Hematopoietic multipotent progenitor cell treated with erythropoietin and hydrocortisone succinate and interleukin-3 and kit ligand, for 6 days (in vitro differentiated cells): Measurements from ENCODE around the gene SCARF1.

ENCODE experiments used
- DNase-seq: peaks from one replicate; pipeline ENCODE4 v3.0.0-alpha.2; 2015

Gene SCARF1

DNA sequence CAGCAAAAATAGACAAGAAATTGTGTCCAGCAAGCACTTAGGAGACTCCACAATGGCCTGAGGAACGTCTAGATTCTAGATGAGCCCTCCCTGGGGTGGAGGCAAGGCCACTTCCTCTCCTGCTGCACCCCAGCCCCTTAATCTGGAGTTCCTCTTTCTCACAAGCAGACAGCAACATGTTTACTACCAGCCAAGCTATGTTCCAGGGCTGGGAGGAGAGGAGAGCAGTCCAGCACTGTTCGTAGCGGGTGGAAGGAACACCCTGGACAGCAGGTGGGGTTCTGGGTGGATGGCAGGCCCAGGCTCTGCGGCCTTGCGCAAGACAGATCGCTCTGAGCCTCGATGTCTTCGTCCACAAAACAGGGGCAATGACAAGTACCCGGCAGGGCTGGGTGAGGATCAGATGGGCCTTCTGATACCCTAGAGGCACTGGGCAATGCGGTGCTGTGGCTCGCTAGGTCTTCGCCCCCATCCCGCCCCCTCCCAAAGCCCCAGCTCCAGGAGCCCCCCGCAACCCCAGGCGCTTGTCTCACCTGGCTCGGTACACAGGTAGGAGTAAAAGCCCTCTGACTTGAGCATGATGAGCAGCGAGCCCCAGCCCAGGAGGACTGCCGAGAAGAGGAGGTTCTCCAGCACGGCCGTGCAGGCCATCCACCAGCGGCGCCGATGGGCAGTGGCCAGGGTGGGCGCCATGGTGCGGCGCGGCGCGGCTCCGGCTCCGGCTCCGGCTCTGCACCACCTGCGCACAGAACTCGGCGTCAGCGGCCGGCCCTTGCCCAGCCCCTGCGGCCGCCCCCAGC, 18.1 kb downstream of the SCARF1 start:
- peak; percentile 79 for DNase-seq

DNA sequence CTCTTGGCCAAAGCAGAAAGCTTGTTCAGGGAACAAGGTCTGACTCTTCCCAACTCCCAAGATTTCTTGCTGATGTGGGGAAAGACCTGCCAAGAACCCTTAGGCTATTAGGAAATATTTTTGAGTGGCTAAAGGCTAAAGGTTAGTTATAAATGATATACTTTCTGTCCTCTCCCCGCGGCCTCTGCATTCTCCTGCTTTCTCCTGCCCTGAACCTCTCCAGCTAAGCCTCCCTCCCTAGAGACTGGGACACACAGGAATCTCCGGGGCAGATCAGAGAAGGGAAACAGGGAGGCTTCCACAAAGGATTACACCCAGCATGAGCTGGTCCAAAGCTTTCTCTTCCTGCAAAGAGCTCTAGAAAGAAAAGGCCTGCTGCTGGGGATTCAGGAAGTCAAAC, 19.2 kb downstream of the SCARF1 start:
- no peak for DNase-seq

DNA sequence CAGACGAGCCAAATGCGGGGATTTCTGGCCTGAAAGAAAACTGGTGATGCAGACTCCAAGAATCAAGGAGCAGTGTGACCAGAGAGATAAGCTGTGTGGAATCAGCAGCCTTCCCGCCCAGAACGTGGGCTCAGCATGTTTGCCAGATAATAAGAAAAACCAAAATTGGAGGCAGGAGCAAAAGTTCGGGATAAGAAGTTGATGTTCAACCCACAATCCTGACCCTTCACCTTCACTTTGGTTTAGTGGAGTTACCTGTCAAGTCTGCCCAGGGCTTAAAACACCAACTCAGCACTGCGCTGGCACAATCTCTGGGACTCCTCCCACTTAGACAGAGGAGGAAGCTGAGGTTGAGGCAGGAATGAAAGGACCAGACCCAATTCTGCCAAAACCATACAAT, 20.0 kb downstream of the SCARF1 start:
- DNase-seq = peak; percentile 63

DNA sequence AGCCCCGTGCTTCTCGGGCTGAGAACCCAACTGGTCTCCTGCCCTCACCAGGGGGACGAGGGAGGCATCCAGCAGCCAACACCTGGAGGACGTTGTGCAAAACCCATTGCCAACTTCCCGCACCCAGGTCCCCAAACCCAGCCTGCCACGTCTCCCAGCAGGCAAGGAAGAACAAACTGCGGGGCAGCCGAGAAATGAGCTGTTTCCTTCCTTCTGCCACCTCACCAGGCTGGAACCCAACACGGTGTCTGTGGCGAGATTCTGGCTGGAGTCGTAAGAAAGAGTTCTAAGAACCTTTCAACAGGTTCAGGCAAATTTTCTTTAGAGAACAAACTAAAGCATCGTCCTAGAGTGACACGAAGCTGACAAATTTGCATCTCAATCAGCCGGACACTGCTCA, 20.5 kb downstream of the SCARF1 start:
- DNase-seq = peak; percentile 15

DNA sequence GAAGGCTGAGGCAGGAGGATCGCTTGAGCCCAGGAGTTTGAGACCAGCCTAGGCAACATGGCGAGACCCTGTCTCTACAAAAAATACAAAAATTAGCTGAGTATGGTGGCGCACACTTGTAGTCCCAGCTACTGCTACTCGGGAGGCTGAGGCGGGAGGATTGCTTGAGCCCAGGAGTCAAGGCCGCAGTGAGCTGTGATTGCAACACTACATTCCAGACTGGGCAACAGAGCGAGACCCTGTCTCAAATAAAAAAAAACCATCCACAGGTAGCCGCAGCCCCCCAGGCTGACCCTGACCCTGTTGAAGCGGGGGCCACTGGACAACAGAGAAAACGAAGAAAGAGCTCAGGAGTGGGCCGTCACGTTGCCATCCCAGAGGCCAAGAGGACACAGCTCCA, 20.9 kb downstream of the SCARF1 start:
- no peak for DNase-seq

DNA sequence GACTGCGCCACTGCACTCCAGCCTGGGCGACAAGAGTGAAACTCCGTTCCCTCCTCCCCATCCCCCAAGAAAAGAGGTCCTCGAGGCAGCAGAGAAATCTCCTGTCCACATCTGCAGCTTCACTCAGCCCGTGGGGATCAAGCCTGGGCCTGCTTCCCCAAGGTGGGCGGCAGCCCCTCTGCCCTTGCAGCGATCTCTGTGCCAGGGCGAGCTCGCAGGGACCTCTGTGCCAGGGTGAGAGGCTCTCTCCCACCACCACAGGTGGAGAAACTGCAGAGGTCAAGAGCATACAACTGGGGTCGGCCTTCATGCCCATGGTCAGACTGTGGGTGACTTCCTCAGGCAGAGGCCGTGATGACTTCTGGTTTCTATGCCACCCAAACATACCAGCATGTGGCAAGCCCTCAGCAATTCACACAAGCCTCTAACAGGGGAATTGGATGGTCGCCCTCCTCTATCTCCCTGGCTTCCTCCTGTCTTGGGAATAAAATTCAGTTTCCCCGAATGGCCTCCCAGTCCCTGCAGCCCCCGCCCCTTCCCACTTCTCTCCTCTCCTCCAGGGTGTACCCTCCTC, 22.4 kb downstream of the SCARF1 start:
- no peak for DNase-seq

DNA sequence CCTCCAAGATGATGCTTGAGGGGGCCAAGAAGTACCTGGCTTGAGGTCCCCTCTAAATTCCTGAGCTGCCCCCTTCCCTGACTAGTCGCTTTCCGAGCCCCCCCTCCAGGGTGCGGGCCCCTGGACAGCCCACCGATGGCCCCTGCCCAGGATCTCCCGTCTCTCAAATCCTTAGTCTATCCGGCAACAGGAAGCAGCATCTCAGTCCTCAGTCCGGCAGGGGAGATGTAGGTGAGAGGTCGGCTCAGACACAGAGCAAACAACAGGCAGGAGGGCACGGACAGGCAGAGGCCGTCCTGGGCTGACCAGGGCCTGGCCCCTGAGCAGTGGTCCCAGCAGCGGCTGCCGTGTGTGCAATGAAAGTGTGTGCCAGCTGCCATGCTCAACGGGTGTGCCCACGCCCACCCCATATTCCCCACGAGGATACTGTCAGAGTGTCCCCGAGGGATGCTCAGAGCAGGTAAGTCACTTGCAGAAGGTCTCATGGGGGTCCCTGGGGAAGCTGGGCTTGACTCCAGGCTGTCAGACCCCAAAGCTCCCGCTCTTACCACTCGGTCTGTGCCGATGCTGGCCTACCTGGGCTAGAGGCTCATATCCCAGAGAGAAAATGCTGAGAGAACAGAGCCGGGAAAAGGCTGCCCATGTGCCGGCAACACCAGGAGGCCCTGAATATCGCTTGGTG, 24.1 kb downstream of the SCARF1 start:
- no peak for DNase-seq

DNA sequence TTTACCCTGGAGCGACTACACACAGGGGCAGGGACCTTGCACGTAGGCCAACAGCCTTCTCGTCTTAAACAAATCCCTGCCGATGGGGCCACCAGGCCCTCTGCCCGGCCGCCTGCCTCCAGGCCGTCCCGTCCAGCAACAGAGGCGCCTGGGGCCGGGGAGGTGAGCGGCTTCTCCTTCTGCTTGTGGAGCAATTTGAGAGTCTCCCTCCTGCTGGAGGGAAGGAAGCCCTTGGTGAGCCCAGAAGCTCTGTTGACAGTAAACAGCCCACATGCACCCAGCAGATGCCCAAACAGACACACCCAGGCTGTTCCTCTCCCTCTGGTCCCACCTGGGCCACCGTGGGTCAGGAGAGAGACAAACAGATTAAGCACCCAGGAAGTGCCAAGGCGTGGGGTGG, 25.0 kb downstream of the SCARF1 start:
- no peak for DNase-seq

DNA sequence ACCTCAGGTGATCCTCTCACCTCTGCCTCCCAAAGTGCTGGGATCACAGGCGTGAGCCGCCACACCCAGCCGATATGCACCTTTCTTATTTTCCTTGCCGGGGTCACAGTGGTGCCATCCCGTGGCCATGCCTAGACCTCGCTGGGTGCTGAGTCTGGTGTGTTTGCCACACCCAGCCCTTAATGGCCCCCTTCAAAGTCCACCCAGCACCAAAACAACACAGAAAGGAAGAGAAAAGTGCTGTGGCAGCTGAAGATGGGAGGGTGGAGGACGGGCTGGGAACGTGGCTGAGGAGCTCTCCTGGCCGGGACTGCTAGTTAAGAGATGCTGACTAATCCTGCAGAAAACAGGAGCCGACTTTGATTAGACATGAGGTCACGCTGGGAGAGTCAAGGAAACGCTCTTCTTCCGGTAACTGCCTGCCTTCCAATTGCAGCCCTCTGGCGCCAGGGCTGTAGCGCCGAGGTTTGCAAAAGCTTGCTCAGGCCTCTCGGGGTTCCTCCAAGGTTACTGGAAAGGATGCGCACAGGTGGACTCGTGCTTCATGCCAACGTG, 27.8 kb downstream of the SCARF1 start:
- DNase-seq = peak; percentile 46

DNA sequence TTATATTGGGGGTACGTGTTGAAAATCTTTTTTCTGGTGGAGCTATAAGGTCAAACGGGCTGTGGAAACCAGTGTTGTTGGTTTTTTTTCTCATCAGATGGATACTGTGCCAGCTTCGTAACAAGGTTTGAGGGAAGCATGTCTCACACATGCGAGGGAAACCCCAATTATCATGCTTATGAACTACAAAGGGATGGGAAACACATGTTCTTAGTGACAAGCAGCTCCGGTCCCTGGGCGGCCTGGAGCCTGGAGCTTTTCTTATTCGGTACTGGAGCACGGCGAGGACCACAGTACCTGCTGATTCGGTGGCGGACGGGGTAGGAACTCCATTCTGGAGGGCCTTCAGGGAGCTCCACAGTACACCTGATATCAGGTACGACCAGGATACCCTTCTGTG, 29.4 kb downstream of the SCARF1 start:
- DNase-seq = no peak

DNA sequence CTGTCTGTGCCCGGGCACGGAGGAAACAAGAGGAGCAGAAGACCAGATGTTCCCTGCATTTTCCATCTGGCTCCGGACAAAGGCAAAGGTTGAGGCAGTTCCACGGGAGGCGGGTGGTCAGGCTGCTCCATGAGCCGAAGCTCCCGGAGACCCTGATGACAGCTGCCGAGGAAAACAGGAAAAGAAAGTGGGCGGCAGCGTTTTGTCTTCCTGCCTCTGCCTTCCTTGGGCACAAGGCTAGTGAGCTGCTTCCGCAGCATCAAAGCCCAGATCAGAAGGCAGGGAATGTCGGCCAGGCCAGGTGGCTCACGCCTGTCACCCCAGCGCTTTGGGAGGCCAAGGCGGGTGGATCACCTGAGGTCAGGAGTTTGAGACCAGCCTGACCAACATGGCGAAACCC, 33.1 kb downstream of the SCARF1 start:
- no peak for DNase-seq

DNA sequence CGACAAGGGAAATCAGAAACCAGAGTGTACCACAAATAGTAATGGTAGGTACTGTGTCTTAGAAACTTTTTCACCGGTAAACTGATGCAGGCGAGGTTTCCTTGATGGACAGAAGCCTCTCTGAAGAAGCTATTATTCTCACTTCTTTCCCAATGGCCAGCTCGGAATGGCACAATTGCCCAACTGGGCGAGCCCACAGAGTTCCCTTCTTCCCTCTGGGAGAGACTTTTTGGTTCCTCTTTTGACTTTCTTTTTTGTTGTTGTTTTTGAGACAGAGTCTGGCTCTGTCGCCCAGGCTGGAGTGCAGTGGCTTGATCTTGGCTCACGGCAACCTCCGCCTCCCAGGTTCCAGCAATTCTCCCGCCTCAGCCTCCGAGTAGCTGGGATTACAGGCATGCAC, 33.8 kb downstream of the SCARF1 start:
- DNase-seq = no peak

DNA sequence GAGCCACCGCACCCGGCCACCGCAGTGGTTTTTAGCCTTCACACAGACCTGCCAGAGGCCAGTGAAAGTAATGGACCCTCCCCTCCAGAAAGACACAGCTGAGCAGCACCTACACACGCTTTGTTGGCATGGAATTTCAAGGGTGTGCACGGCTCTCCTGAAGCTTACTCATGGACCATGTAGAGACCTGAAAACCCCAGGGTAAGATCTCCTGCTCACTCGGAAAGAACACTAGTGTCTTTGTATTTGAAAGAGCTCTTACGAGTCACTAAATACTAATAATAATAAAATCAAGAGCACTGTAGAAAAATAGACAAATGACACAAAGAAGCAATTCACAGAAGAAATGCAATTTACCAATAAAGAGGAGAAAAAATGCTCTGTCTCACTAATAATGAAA, 36.9 kb downstream of the SCARF1 start:
- no peak for DNase-seq

DNA sequence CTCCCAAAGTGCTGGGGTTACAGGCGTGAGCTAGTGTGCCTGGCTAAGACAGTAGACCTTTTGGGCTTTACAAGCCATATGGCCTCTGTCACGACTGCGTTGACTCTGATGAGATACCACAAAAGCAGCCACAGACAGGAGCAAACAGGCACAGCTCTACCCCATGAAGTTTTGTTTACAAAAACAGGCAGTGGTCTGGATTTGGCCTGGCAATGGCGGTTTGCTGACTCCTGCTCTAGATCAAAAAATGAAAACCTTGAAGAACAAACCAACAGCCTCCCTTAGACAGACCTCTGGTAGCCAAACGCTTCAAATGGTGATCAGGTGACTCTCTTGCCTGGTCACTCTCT, 37.6 kb downstream of the SCARF1 start:
- no peak for DNase-seq

DNA sequence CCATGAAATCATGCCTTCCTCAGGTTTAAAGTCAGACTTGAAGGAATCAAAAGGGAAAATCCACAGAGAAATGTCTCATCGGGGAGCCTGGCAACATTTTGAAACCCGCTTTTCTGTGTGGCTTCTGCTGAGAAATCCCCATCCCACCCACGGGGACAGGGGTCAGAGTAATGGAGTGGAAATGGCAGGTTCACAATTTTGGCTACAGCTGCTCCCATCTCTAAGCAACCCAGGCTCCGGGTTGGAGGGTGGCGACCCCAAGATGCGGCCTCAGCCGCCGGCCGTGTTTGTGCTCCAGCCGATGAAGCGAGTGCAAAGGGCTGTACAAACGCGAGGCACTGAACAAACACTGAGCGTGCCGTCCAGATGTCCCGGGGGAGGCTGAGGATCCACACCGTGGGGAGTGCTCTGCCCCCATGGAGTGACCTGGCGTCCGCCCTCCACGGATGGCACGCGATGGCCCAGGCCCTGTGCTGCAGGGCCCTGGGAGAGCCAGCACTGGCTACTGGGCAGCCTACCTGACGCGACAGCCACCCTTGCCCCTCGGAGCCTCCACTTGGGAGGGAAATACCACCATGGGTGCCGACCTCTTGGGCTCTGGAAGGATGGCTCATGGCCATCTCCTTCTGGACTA, 39.1 kb downstream of the SCARF1 start:
- DNase-seq = no peak

DNA sequence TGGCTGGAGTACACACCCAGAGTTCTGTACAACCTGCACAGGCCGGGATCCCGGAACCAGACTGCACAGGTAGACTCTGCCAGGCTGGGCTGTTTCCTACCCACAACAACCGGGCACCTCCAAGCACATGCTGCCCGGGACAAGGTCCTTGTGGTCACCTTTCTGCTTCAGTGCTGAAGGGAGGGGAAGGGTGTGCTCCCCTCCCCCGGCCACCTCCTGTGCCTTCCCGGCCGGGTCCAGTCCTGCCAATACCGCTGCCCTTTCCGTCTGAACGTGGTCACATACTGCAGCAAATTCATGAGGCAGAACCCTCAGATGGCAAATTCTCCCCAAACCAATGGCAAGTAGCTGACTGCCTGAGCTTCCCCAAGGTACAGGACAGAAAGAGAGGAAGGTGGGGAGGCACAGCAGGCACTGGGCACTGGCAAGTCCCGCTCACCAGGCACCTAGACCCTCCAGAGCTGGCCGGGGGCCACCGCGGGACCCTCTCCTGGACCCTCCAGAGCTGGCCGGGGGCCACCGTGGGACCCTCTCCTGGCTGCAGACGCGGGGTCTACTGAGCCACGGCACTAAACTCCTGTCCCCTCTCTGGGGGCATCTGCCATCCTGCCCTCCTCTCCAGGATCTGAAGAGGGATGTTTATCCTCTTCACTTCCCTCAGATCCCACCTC, 39.7 kb downstream of the SCARF1 start:
- DNase-seq = no peak

DNA sequence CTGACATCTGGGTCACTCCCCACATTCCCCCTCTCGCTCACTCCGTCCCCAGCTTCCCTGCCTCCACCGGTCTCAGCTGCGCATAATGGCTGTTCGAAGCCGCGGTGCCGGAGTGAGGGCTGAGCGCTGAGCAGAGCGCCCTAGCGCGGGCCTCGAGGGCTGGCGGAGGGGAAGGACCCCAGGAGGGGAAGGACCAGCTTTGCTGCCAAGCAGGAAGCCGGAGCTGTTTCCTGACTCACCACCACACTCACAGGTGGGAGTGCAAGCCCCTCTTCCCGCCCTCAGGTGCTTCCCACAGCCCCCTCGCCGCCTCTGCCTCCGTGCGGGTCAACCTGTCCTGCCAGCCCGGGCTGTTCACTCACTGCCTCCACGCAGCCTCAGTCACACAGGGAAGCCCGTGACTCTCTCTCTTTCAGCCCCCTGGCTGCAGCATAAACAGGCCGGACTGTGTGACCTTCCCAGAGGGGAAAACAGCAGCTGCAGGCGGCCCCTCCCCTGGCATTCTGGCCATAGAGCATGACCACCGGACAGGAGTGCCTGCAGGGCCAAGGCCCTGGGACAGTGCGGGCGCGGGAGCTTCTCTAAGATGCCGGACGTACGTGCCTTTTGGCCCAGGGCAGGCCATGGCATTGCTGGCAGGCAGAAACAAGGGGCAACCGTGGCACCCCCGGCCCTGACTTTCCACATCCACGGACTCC, 40.6 kb downstream of the SCARF1 start:
- DNase-seq = no peak

DNA sequence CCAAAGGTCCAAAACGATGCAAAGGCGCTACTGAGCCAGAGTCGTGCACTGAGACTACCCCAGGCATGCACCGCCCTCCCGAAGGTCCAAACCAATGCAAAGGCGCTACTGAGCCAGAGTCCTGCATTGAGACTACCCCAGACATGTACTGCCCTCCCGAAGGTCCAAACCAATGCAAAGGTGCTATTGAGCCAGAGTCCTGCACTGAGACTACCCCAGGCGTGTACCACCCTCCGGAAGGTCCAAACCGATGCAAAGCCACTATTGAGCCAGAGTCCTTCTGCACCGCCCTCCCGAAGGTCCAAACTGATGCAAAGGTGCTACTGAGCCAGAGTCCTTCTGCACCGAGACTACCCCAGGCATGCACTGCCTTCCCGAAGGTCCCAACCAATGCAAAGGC, 44.0 kb downstream of the SCARF1 start:
- DNase-seq = no peak

DNA sequence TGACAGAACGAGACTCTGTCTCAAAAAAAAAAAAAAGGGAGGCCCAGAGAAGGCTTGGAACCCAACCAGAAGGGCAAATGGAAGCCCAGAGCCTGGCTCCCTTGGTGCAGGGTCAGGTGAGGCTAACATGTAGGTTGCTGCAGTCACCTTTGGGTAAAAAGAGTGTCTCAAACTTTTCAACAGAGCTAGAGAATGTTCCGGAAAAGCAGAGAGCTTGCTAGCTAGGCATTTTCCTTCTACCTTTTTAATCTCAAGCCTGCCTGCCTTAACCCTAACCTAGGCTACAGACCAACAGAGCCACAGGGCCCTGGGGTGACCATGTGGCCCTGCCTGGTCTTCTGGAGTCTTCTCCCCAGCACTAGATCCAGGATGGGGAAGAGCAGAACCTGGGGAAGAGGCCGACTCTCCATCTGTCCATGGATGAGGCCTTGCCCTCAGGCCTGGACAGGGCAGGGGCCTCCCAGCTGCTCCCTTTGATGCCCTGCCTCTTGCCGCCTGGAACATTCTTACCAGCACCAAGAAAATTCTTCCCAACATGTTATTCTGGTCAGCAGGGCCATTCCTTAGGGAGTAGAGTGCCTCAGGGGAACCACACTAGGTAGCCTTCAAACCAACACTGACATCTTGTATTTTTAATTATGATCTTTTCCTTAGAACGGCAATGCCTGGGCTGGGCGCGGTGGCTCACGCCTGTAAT, 47.0 kb downstream of the SCARF1 start:
- no peak for DNase-seq

DNA sequence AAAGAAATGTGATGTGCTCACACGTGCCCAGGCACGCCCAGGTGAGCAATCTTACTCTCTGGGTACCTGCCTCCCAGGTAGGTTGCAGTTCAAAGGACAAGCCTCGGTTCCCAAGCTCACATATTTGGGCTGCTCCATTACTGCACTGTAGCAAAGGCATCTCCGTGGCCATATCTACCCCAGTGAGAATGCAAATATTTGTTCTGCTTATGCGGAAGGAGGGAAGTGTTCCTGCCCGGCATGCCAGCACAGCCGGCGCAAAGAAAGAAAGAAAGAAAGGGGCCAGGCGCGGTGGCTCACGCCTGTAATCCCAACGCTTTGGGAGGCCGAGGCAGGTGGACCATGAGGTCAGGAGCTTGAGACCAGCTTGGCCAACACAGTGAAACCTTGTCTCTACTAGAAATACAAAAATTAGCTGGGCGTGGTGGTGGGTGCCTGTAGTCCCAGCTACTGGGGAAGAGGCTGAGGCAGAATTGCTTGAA, 47.6 kb downstream of the SCARF1 start:
- DNase-seq = no peak

DNA sequence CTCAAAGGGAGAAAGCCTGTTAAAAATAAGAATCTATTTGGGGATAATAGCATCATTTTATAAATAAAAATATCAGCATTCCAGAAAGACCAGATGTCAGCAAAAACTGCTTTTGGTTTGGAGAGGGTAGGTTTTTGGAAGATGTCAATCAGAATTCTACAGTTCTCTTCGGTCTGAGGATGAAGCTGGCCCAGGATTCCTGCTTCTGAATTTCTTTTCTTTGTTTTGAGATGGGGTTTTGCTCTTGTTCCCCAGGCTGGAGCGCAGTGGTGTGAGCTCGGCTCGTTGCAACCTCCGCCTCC, 52.0 kb downstream of the SCARF1 start:
- DNase-seq = no peak
